Karpas-422 (cell line): Measurements from ENCODE around the gene KLHDC8A. TPM values are rescaled to one million over a fixed set of nuclear protein-coding genes. Genes with fewer than 3 reads are reported as not detected.
A peak's percentile ranks its signal among the peaks of the same experiment; 100 is the strongest.

ENCODE experiments used
- DNase-seq: peaks from one replicate; pipeline ENCODE4 v3.0.0-alpha.2; 2015
- H2AFZ ChIP-seq: fragments of 200-600 bp; sonication (generic); 2 replicates; pipeline ENCODE4 v1.6.1; 2014; ENCODE audit warnings: antibody characterized with exemption, low read length, mixed read lengths
- H3K27ac ChIP-seq: fragments of 200-600 bp; sonication (generic); 2 replicates; pipeline ENCODE4 v1.5.1; 2014; ENCODE audit warnings: mild to moderate bottlenecking, low read length, moderate library complexity
- H3K27me3 ChIP-seq: fragments of 200-600 bp; sonication (generic); 2 replicates; pipeline ENCODE4 v1.6.1; 2014; ENCODE audit warnings: low read length, mixed read lengths
- H3K36me3 ChIP-seq: fragments of 200-600 bp; sonication (generic); 2 replicates; pipeline ENCODE4 v1.6.1; 2014; ENCODE audit warnings: low read length, mixed read lengths; ENCODE audit not compliant: insufficient read depth
- H3K4me1 ChIP-seq: fragments of 200-600 bp; sonication (generic); 2 replicates; pipeline ENCODE4 v1.6.1; 2014; ENCODE audit warnings: mild to moderate bottlenecking, low read length, mixed read lengths
- H3K4me2 ChIP-seq: fragments of 200-600 bp; sonication (generic); 2 replicates; pipeline ENCODE4 v1.6.1; 2014; ENCODE audit warnings: low read length, low read depth, mild to moderate bottlenecking; ENCODE audit not compliant: poor library complexity, severe bottlenecking
- H3K4me3 ChIP-seq: fragments of 200-600 bp; sonication (generic); 2 replicates; pipeline ENCODE4 v1.5.1; 2014; ENCODE audit warnings: mild to moderate bottlenecking, antibody characterized with exemption, low read length, mixed read lengths
- H3K79me2 ChIP-seq: fragments of 200-600 bp; sonication (generic); 2 replicates; pipeline ENCODE4 v1.6.1; 2014; ENCODE audit warnings: mild to moderate bottlenecking, low read length, mixed read lengths
- H3K9ac ChIP-seq: fragments of 200-600 bp; sonication (generic); 2 replicates; pipeline ENCODE4 v1.6.0; 2014; ENCODE audit warnings: low read length
- H3K9me2 ChIP-seq: fragments of 200-600 bp; sonication (generic), shearing (Covaris generic); replicated peaks from 2 replicates; pipeline ENCODE4 v1.6.0; 2014; ENCODE audit warnings: mild to moderate bottlenecking, low read length, moderate library complexity; ENCODE audit not compliant: insufficient read depth
- H3K9me3 ChIP-seq: fragments of 300-700, 200-600 bp; sonication (generic); 2 replicates; pipeline ENCODE4 v1.6.1; 2014; ENCODE audit warnings: low read length, mixed read lengths
- H4K20me1 ChIP-seq: fragments of 200-600 bp; sonication (generic); 2 replicates; pipeline ENCODE4 v1.6.1; 2014; ENCODE audit warnings: mild to moderate bottlenecking, antibody characterized with exemption, low read length, low read depth; ENCODE audit not compliant: insufficient read depth
- total RNA-seq: library from RNA; depleted of rRNA; stranded (reverse); fragments of >200 nt; shearing (Covaris generic); gene quantifications from 2 replicates; pipeline ENCODE4 v1.2.3, GENCODE V29; 2014; ENCODE audit warnings: low replicate concordance

Gene KLHDC8A
- total RNA-seq, 1 experiment from 2014 or later = not detected

- peaks cover 24% of the 10 kb centered on the region for H3K4me1 ChIP-seq
- H3K36me3 ChIP-seq = no peaks in the 10 kb centered on the region
- no peak overlapping the region for H3K9ac ChIP-seq
- H3K4me2 ChIP-seq = no peak overlapping the region
- no peak overlapping the region for H3K4me3 ChIP-seq
- H2AFZ ChIP-seq = no peak overlapping the region
- no peaks in the 10 kb centered on the region for H3K79me2 ChIP-seq
- H3K9me3 ChIP-seq = no peaks in the 10 kb centered on the region
- no peaks in the 10 kb centered on the region for H4K20me1 ChIP-seq
- H3K27me3 ChIP-seq = no peaks in the 10 kb centered on the region; the same call in 1 of the 2 replicates
- no peak for DNase-seq
- H3K9me2 ChIP-seq = no peaks in the 10 kb centered on the region
- H3K27ac ChIP-seq = no peak overlapping the region
These were observed 39.3 kb downstream of the KLHDC8A start for GRCh38 chr1:205317311-205317917.

GRCh38 chr1:205316161-205316566 is 40.6 kb downstream of the KLHDC8A start:
- Histone ChIP-seq H3K9me3 (no peaks in the 10 kb centered on the region), H4K20me1 (no peaks in the 10 kb centered on the region), H3K4me2 (no peak overlapping the region), H3K27me3 (no peaks in the 10 kb centered on the region; the same call in 1 of the 2 replicates), H3K79me2 (no peaks in the 10 kb centered on the region), H3K4me3 (no peak overlapping the region), H3K27ac (no peak overlapping the region), H3K36me3 (no peaks in the 10 kb centered on the region), H3K9ac (no peak overlapping the region), H3K9me2 (no peaks in the 10 kb centered on the region), H2AFZ (no peak overlapping the region), H3K4me1 (peaks cover 24% of the 10 kb centered on the region)
- no peak for DNase-seq

- H3K9ac ChIP-seq = no peak overlapping the region
- H3K27ac ChIP-seq = no peak overlapping the region
- H3K4me1 ChIP-seq = peaks cover 23% of the 10 kb centered on the region
- H3K27me3 ChIP-seq = no peaks in the 10 kb centered on the region
- H3K9me3 ChIP-seq = no peaks in the 10 kb centered on the region
- H2AFZ ChIP-seq = no peak overlapping the region
- H3K9me2 ChIP-seq = no peaks in the 10 kb centered on the region
- H4K20me1 ChIP-seq = no peaks in the 10 kb centered on the region
- no peak overlapping the region for H3K4me3 ChIP-seq
- DNase-seq = no peak
- H3K36me3 ChIP-seq = no peaks in the 10 kb centered on the region
- H3K79me2 ChIP-seq = no peaks in the 10 kb centered on the region
- H3K4me2 ChIP-seq = no peak overlapping the region
These were observed 41.6 kb downstream of the KLHDC8A start for GRCh38 chr1:205315008-205315618.

- H3K79me2 ChIP-seq = no peaks in the 10 kb centered on the region
- no peaks in the 10 kb centered on the region for H3K27me3 ChIP-seq
- no peak overlapping the region for H2AFZ ChIP-seq
- H3K27ac ChIP-seq = no peak overlapping the region
- no peaks in the 10 kb centered on the region for H3K36me3 ChIP-seq
- peak overlapping the region; percentile 45 for H3K4me2 ChIP-seq
- no peaks in the 10 kb centered on the region for H3K9me3 ChIP-seq
- DNase-seq = peak; percentile 67
- peak overlapping the region; percentile 36 for H3K9ac ChIP-seq
- no peaks in the 10 kb centered on the region for H4K20me1 ChIP-seq
- H3K4me3 ChIP-seq = peak overlapping the region; percentile 2; the same call in 1 of the 2 replicates
- H3K4me1 ChIP-seq = peaks cover 23% of the 10 kb centered on the region
- no peaks in the 10 kb centered on the region for H3K9me2 ChIP-seq
These were observed 43.0 kb downstream of the KLHDC8A start for GRCh38 chr1:205313563-205314308.

- Histone ChIP-seq H3K79me2 (no peaks in the 10 kb centered on the region), H3K27me3 (no peaks in the 10 kb centered on the region), H3K36me3 (no peaks in the 10 kb centered on the region), H3K9ac (peak overlapping the region; percentile 19; the same call in 1 of the 2 replicates), H3K4me3 (peak overlapping the region; percentile 2; the same call in 1 of the 2 replicates), H2AFZ (no peak overlapping the region), H3K9me3 (no peaks in the 10 kb centered on the region), H3K4me2 (peak overlapping the region; percentile 45), H4K20me1 (no peaks in the 10 kb centered on the region), H3K9me2 (no peaks in the 10 kb centered on the region), H3K4me1 (peaks cover 23% of the 10 kb centered on the region), H3K27ac (no peak overlapping the region)
- DNase-seq = no peak
These were observed 43.7 kb downstream of the KLHDC8A start for GRCh38 chr1:205312866-205313562.

GRCh38 chr1:205310976-205311704 is 45.6 kb downstream of the KLHDC8A start:
- peaks cover 23% of the 10 kb centered on the region for H3K4me1 ChIP-seq
- no peaks in the 10 kb centered on the region for H3K27me3 ChIP-seq
- H2AFZ ChIP-seq = no peak overlapping the region
- no peaks in the 10 kb centered on the region for H3K79me2 ChIP-seq
- no peak overlapping the region for H3K9ac ChIP-seq
- no peak for DNase-seq
- H3K27ac ChIP-seq = no peak overlapping the region
- no peak overlapping the region for H3K4me2 ChIP-seq
- no peaks in the 10 kb centered on the region for H3K9me3 ChIP-seq
- H3K36me3 ChIP-seq = no peaks in the 10 kb centered on the region
- no peaks in the 10 kb centered on the region for H3K9me2 ChIP-seq
- H4K20me1 ChIP-seq = no peaks in the 10 kb centered on the region
- no peak overlapping the region for H3K4me3 ChIP-seq

GRCh38 chr1:205309741-205310140 is 47.0 kb downstream of the KLHDC8A start:
- Histone ChIP-seq H3K79me2 (no peaks in the 10 kb centered on the region), H3K4me1 (peaks cover 23% of the 10 kb centered on the region), H3K27me3 (no peaks in the 10 kb centered on the region), H3K4me3 (no peak overlapping the region), H3K36me3 (no peaks in the 10 kb centered on the region), H3K9me3 (no peaks in the 10 kb centered on the region), H4K20me1 (no peaks in the 10 kb centered on the region), H2AFZ (no peak overlapping the region), H3K9me2 (no peaks in the 10 kb centered on the region), H3K27ac (no peak overlapping the region), H3K9ac (no peak overlapping the region), H3K4me2 (no peak overlapping the region)
- no peak for DNase-seq
